GM12891 (cell line): ENCODE measurements around the gene TRPM3.

Source experiments
- POLR2A ChIP-seq: IDR thresholded peaks from 2 replicates; pipeline ENCODE4 v1.6.1; 2011; ENCODE audit warnings: low read depth, low read length, control low read depth
- POLR2AphosphoS5 ChIP-seq: IDR thresholded peaks from 2 replicates; pipeline ENCODE4 v1.6.1; 2011; ENCODE audit warnings: low read depth, low read length, control low read depth
- SPI1 ChIP-seq: IDR thresholded peaks from 2 replicates; pipeline ENCODE4 v1.6.1; 2011; ENCODE audit warnings: low read depth, low read length, control low read depth
- TAF1 ChIP-seq: IDR thresholded peaks from 2 replicates; pipeline ENCODE4 v1.6.1; 2011; ENCODE audit warnings: low read depth, low read length, control low read depth

- no peak for TF ChIP-seq POLR2A
- no peak for TF ChIP-seq POLR2AphosphoS5
- TF ChIP-seq SPI1 = no peak
- no peak for TF ChIP-seq TAF1
These were observed 209.6 kb downstream of the TRPM3 start for GRCh38 chr9:70911791-70912190.
